Thoracic aorta (tissue), 2 donors: Measurements from ENCODE around the gene ACTN4. TPM values are rescaled to one million over a fixed set of nuclear protein-coding genes. Genes with fewer than 3 reads are reported as not detected.

Experiments
- ATAC-seq: fragments of 150-250 bp; one replicate; pipeline ENCODE4 v1.8.0; 2017; ENCODE audit warnings: low read depth; ENCODE audit not compliant: insufficient number of reproducible peaks, low FRiP score
- DNase-seq: peaks from one replicate; pipeline ENCODE4 v3.0.0-alpha.2; 2020; ENCODE audit warnings: low spot score
- H3K27ac ChIP-seq, 2 donors: fragments of 200-600 bp; sonication (generic); 1 replicate in 1 of 2; 2 replicates in 1 of 2; pipeline ENCODE4 v1.5.1; 2016; ENCODE audit warnings: mild to moderate bottlenecking in 2 of 2, moderate library complexity in 2 of 2
- H3K27me3 ChIP-seq: fragments of 200-600 bp; sonication (generic); replicated peaks from 2 replicates; pipeline ENCODE4 v1.6.0; 2016; ENCODE audit warnings: mild to moderate bottlenecking; ENCODE audit not compliant: insufficient read depth
- H3K36me3 ChIP-seq: fragments of 200-600 bp; sonication (generic); one replicate; pipeline ENCODE4 v1.5.1; 2016
- H3K4me1 ChIP-seq, 2 donors: fragments of 200-600 bp; sonication (generic); 1 replicate in 1 of 2; 2 replicates in 1 of 2; pipeline versions ENCODE4 v1.5.1 to v1.6.0; 2016; ENCODE audit warnings: low read depth in 2 of 2, mild to moderate bottlenecking in 1 of 2; ENCODE audit not compliant: control insufficient read depth in 1 of 2
- H3K4me3 ChIP-seq: fragments of 200-600 bp; sonication (generic); 2 replicates; pipeline ENCODE4 v1.5.1; 2016; ENCODE audit warnings: mild to moderate bottlenecking
- H3K9me3 ChIP-seq: fragments of 200-600 bp; sonication (generic); 2 replicates; pipeline ENCODE4 v1.5.1; 2016
- total RNA-seq, 2 donors: library from RNA; depleted of rRNA; stranded (reverse); fragments of >200 nt; gene quantifications; one replicate each; pipeline versions ENCODE4 v1.1.0 to v1.2.3, GENCODE V29; 2016
- TF ChIP-seq, protein P1 (sequence below): fragments of 200-600 bp; sonication (generic); IDR thresholded peaks from one replicate; pipeline ENCODE4 v1.5.1; 2019; ENCODE audit warnings: antibody characterized with exemption

The ACTN4 gene
- total RNA-seq, 2 donors from 2014 or later, result 668 to 1,387 TPM

DNA sequence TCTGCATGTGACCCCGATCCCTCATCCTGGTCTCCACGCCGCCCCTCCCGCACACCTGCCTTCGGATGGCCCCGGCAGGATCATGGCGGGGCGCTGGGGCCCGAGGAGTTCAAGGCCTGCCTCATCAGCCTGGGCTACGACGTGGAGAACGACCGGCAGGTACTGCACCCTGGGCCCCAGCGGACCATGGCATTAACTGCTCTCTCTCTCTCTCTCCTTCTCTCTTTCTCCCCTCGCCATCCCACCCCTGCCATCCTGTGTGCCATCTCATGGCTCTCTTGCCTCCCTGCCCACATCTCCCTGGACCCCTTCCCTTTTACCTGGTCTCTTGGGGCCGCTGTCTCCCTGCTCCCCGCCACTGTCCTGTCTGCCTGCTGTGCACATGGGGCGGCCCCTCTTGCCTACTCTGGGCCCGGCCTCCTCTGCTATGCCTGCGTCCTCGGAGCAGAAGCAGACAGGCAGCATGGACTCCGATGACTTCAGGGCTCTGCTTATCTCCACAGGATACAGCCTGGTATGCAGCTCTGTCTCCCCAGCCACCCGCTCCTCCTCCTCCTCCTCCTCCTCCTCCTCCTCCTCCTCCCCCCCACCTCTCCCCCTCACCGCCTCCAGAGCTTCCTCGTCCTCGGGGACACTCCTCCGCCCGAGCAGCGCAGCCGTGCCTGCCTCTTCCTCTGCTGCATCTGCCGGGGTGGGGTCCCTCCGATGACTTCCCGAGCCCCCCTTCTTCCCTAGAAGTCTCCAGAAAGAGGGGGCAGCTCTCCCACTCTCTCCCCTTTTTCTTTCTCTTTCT lies 80.6 kb downstream of the ACTN4 start:
- H3K27ac ChIP-seq, result peak overlapping the region; percentile 9 to 45
- ATAC-seq (no peak), DNase-seq (no peak)
- H3K36me3 ChIP-seq, result peaks cover 69% of the 10 kb centered on the region
- H3K4me3 ChIP-seq, result no peak overlapping the region
- TF ChIP-seq, protein P1, sequence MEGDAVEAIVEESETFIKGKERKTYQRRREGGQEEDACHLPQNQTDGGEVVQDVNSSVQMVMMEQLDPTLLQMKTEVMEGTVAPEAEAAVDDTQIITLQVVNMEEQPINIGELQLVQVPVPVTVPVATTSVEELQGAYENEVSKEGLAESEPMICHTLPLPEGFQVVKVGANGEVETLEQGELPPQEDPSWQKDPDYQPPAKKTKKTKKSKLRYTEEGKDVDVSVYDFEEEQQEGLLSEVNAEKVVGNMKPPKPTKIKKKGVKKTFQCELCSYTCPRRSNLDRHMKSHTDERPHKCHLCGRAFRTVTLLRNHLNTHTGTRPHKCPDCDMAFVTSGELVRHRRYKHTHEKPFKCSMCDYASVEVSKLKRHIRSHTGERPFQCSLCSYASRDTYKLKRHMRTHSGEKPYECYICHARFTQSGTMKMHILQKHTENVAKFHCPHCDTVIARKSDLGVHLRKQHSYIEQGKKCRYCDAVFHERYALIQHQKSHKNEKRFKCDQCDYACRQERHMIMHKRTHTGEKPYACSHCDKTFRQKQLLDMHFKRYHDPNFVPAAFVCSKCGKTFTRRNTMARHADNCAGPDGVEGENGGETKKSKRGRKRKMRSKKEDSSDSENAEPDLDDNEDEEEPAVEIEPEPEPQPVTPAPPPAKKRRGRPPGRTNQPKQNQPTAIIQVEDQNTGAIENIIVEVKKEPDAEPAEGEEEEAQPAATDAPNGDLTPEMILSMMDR, result no peak
- H3K4me1 ChIP-seq, result peaks cover 3 to 14% of the 10 kb centered on the region in 2 donors
- H3K27me3 ChIP-seq, result no peaks in the 10 kb centered on the region
- H3K9me3 ChIP-seq, result no peaks in the 10 kb centered on the region

- peaks cover 60% of the 10 kb centered on the region for H3K36me3 ChIP-seq
- H3K9me3 ChIP-seq, result no peaks in the 10 kb centered on the region
- no peaks in the 10 kb centered on the region for H3K27me3 ChIP-seq
- DNase-seq (no peak), ATAC-seq (no peak)
- TF ChIP-seq, protein P1, result no peak
- H3K4me1 ChIP-seq, result peaks cover 3 to 21% of the 10 kb centered on the region in 2 donors
- H3K4me3 ChIP-seq, result no peak overlapping the region
- H3K27ac ChIP-seq, result peak overlapping the region in 1 of 2 donors; percentile 45
Observed at GRCh38 chr19:38728752-38729541, 81.5 kb downstream of the ACTN4 start.

- no peak overlapping the region for H3K4me3 ChIP-seq
- peaks cover 51% of the 10 kb centered on the region for H3K36me3 ChIP-seq
- no peaks in the 10 kb centered on the region for H3K9me3 ChIP-seq
- TF ChIP-seq, protein P1, result peak; percentile 73
- peaks cover 3 to 21% of the 10 kb centered on the region in 2 donors for H3K4me1 ChIP-seq
- DNase-seq (no peak), ATAC-seq (no peak)
- H3K27ac ChIP-seq, result peak overlapping the region in 1 of 2 donors; percentile 51
- H3K27me3 ChIP-seq, result no peaks in the 10 kb centered on the region
Observed at GRCh38 chr19:38729653-38730469, 82.4 kb downstream of the ACTN4 start.

- Histone ChIP-seq H3K36me3 (peaks cover 45% of the 10 kb centered on the region), H3K27ac (peak overlapping the region in 1 of 2 donors; percentile 51), H3K27me3 (no peaks in the 10 kb centered on the region), H3K4me1 (peaks cover 3 to 25% of the 10 kb centered on the region in 2 donors), H3K9me3 (no peaks in the 10 kb centered on the region), H3K4me3 (no peak overlapping the region)
- ATAC-seq (no peak), DNase-seq (no peak)
- TF ChIP-seq, protein P1, result no peak
Observed at GRCh38 chr19:38730470-38730730, 83.0 kb downstream of the ACTN4 start.
